ENCODE measurements around the gene IL10.

The IL10 gene

GRCh38 chr1:206772243-206772937 lies at the start of gene IL10:
TSS of gene IL10 (minus strand) at chr1:206772494. CDS start at chr1:206772435, 59 bp downstream.
- DNase-seq (ENCODE audit: low spot score) (no peak), FAIRE-seq (no peak)

GRCh38 chr1:206821493-206821892 lies 49.2 kb upstream of the IL10 start:
- DNase-seq (ENCODE audit: low spot score) (no peak), FAIRE-seq (no peak)

GRCh38 chr1:206816390-206817287 lies 44.3 kb upstream of the IL10 start:
- FAIRE-seq (no peak), DNase-seq (ENCODE audit: low spot score) (no peak)

- FAIRE-seq: peak; percentile 76
- DNase-seq (ENCODE audit: low spot score): peak; percentile 32
Observed at GRCh38 chr1:206814716-206815341, 42.5 kb upstream of the IL10 start.

GRCh38 chr1:206812471-206812870 lies 40.2 kb upstream of the IL10 start:
- DNase-seq (ENCODE audit: low spot score) (no peak), FAIRE-seq (no peak)

- FAIRE-seq (no peak), DNase-seq (ENCODE audit: low spot score) (no peak)
Observed at GRCh38 chr1:206809504-206810084, 37.3 kb upstream of the IL10 start.

GRCh38 chr1:206808615-206809014 lies 36.3 kb upstream of the IL10 start:
- DNase-seq (ENCODE audit: low spot score): no peak
- FAIRE-seq: no peak

GRCh38 chr1:206805357-206805756 lies 33.1 kb upstream of the IL10 start:
- no peak for DNase-seq (ENCODE audit: low spot score)
- no peak for FAIRE-seq

GRCh38 chr1:206804156-206804737 lies 32.0 kb upstream of the IL10 start:
- FAIRE-seq (no peak), DNase-seq (ENCODE audit: low spot score) (no peak)

- FAIRE-seq (no peak), DNase-seq (ENCODE audit: low spot score) (no peak)
Observed at GRCh38 chr1:206803221-206803730, 31.0 kb upstream of the IL10 start.

GRCh38 chr1:206802401-206802800 lies 30.1 kb upstream of the IL10 start:
- no peak for DNase-seq (ENCODE audit: low spot score)

GRCh38 chr1:206801467-206801866 lies 29.2 kb upstream of the IL10 start:
- DNase-seq (ENCODE audit: low spot score) (no peak), FAIRE-seq (no peak)

More at GRCh38 chr1:206802401-206802800, 30.1 kb upstream of the IL10 start:
- FAIRE-seq: no peak

- no peak for DNase-seq (ENCODE audit: low spot score)
- no peak for FAIRE-seq
Observed at GRCh38 chr1:206800891-206801290, 28.6 kb upstream of the IL10 start.

GRCh38 chr1:206800411-206800810 lies 28.1 kb upstream of the IL10 start:
- no peak for FAIRE-seq
- DNase-seq (ENCODE audit: low spot score): no peak

GRCh38 chr1:206799311-206799710 lies 27.0 kb upstream of the IL10 start:
- no peak for DNase-seq (ENCODE audit: low spot score)
- no peak for FAIRE-seq

GRCh38 chr1:206798384-206798996 lies 26.2 kb upstream of the IL10 start:
- FAIRE-seq (no peak), DNase-seq (ENCODE audit: low spot score) (no peak)

- FAIRE-seq (no peak), DNase-seq (ENCODE audit: low spot score) (no peak)
Observed at GRCh38 chr1:206797534-206798383, 25.5 kb upstream of the IL10 start.

- no peak for DNase-seq (ENCODE audit: low spot score)
- FAIRE-seq: no peak
Observed at GRCh38 chr1:206796981-206797402, 24.7 kb upstream of the IL10 start.

GRCh38 chr1:206796116-206796515 lies 23.8 kb upstream of the IL10 start:
- DNase-seq (ENCODE audit: low spot score) (no peak), FAIRE-seq (no peak)
